Esophagus muscularis mucosa (tissue), 4 donors: Measurements from ENCODE around the gene STT3A. TPM values are rescaled to one million over a fixed set of nuclear protein-coding genes. Genes with fewer than 3 reads are reported as not detected.

ENCODE experiments used
- DNase-seq: peaks from one replicate; pipeline ENCODE4 v3.0.0-alpha.2; 2017; ENCODE audit errors: extremely low spot score
- H3K27ac ChIP-seq, 4 donors: fragments of 200-600 bp; sonication (generic); replicated peaks in 1 of 4; 1 replicate in 3 of 4; 2 replicates in 1 of 4; pipeline ENCODE4 v1.5.1; 2016 to 2019; ENCODE audit warnings: mild to moderate bottlenecking in 1 of 4
- H3K27me3 ChIP-seq, 4 donors: fragments of 200-600 bp; sonication (generic); one replicate each; pipeline versions ENCODE4 v1.5.1 to v1.6.0; 2016 to 2019
- H3K36me3 ChIP-seq, 4 donors: fragments of 200-600 bp; sonication (generic); one replicate each; pipeline ENCODE4 v1.5.1; 2016 to 2019
- H3K4me1 ChIP-seq, 4 donors: fragments of 200-600 bp; sonication (generic); one replicate each; pipeline ENCODE4 v1.5.1; 2016 to 2019
- H3K4me3 ChIP-seq, 4 donors: fragments of 200-600 bp; sonication (generic); 1 replicate in 2 of 4; 2 replicates in 2 of 4; pipeline ENCODE4 v1.5.1; 2016 to 2019; ENCODE audit warnings: mild to moderate bottlenecking in 4 of 4, moderate library complexity in 1 of 4
- H3K9me3 ChIP-seq, 4 donors: fragments of 200-600 bp; sonication (generic); 1 replicate in 3 of 4; 2 replicates in 1 of 4; pipeline ENCODE4 v1.5.1; 2016 to 2019
- EP300 ChIP-seq: sonication (generic); formaldehyde crosslinking; IDR thresholded peaks from one replicate; pipeline ENCODE4 v1.6.1; 2017; ENCODE audit warnings: antibody characterized with exemption
- POLR2A ChIP-seq: fragments of 450-650 bp; IDR thresholded peaks from one replicate; pipeline ENCODE4 v1.6.1; 2017; ENCODE audit warnings: antibody characterized with exemption, moderate library complexity, mild to moderate bottlenecking, low read depth
- POLR2AphosphoS5 ChIP-seq, 2 donors: sonication (generic); formaldehyde crosslinking; IDR thresholded peaks; one replicate each; pipeline ENCODE4 v1.6.1; 2017; ENCODE audit warnings: antibody characterized with exemption in 2 of 2
- WGBS: methylation state at CpG from one replicate; pipeline ENCODE4 v1.1.5; 2018; 5-methylcytosine and 5-hydroxymethylcytosine counted together
- intact Hi-C: fragments of 100-400 bp; cut with DNase I; formaldehyde crosslinking; loops from one replicate; pipeline ENCODE4 v1.15.1; 2023
- total RNA-seq, 4 donors: library from RNA; depleted of rRNA; stranded (reverse); fragments of >200 nt; gene quantifications; one replicate each; pipeline versions ENCODE4 v1.1.0 to v1.2.1, GENCODE V29; 2016
- TF ChIP-seq, protein P1 (sequence below), 3 experiments: fragments of 200-600 bp in 2 of 3; fragments of 450-650 bp in 1 of 3; sonication (generic) in 2 of 3; IDR thresholded peaks; one replicate each; pipeline ENCODE4 v1.5.1; 2017 to 2019; ENCODE audit warnings: antibody characterized with exemption in 3 of 3, mild to moderate bottlenecking in 2 of 3, moderate library complexity in 1 of 3

Gene STT3A
- total RNA-seq, 4 donors from 2014 or later = 31.6 to 65.4 (median 52.8) TPM

GRCh38 chr11:125585487-125585886 lies 7.2 kb upstream of the STT3A start:
- H3K4me3 ChIP-seq = no peak overlapping the region
- no peak for TF ChIP-seq POLR2AphosphoS5 (IDR thresholded peaks at IDR 0.05)
- TF ChIP-seq POLR2A = no peak
- no peak for TF ChIP-seq EP300
- TF ChIP-seq, protein P1, sequence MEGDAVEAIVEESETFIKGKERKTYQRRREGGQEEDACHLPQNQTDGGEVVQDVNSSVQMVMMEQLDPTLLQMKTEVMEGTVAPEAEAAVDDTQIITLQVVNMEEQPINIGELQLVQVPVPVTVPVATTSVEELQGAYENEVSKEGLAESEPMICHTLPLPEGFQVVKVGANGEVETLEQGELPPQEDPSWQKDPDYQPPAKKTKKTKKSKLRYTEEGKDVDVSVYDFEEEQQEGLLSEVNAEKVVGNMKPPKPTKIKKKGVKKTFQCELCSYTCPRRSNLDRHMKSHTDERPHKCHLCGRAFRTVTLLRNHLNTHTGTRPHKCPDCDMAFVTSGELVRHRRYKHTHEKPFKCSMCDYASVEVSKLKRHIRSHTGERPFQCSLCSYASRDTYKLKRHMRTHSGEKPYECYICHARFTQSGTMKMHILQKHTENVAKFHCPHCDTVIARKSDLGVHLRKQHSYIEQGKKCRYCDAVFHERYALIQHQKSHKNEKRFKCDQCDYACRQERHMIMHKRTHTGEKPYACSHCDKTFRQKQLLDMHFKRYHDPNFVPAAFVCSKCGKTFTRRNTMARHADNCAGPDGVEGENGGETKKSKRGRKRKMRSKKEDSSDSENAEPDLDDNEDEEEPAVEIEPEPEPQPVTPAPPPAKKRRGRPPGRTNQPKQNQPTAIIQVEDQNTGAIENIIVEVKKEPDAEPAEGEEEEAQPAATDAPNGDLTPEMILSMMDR (IDR thresholded peaks at IDR 0.05) = no peak
- WGBS = 97% methylated on average over 1 of the region's 1 CpG
- H3K36me3 ChIP-seq = peaks cover 36 to 49% (median 40%) of the 10 kb centered on the region in 4 donors
- DNase-seq = no peak
- H3K27ac ChIP-seq = no peak overlapping the region
- intact Hi-C loops = no loop called here
- H3K27me3 ChIP-seq = no peaks in the 10 kb centered on the region
- no peaks in the 10 kb centered on the region for H3K4me1 ChIP-seq
- no peaks in the 10 kb centered on the region for H3K9me3 ChIP-seq

- Histone ChIP-seq H3K36me3 (peaks cover 24 to 38% (median 29%) of the 10 kb centered on the region in 4 donors), H3K27me3 (no peaks in the 10 kb centered on the region), H3K9me3 (no peaks in the 10 kb centered on the region), H3K4me1 (peaks cover 0 to 9% (median 8%) of the 10 kb centered on the region in 4 donors), H3K4me3 (no peak overlapping the region), H3K27ac (no peak overlapping the region)
- TF ChIP-seq EP300 (no peak), POLR2A (no peak), POLR2AphosphoS5 (IDR thresholded peaks at IDR 0.05) (no peak)
- TF ChIP-seq, protein P1 (IDR thresholded peaks at IDR 0.05) = no peak
- DNase-seq = no peak
- intact Hi-C loops = no loop called here
- 83% methylated on average over 3 of the region's 3 CpGs for WGBS
Observed at GRCh38 chr11:125586623-125587022, 6.0 kb upstream of the STT3A start.

DNA sequence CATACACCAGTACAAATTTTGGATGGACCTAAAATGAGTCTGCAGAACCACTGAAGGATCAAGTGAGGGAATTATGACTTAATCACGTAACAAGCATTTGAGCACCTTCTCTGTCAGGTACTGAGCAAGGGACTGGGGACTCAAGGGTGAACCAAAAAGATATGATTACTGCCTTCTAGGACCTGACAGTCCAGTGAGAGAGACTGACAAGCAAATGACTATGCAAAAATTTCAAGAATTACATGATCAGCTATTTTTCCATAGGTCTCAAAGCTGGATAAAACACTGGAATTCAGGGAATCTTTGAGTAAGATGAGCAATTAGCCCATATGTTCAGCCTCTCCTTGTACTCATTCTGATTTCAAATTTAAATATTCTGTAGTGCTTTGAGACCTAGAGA lies 5.2 kb upstream of the STT3A start:
- WGBS = 93% methylated on average over 1 of the region's 1 CpG

GRCh38 chr11:125588505-125588904 lies 4.1 kb upstream of the STT3A start:
- peaks cover 4 to 16% (median 13%) of the 10 kb centered on the region in 4 donors for H3K4me1 ChIP-seq
- no peaks in the 10 kb centered on the region for H3K27me3 ChIP-seq
- no peak for DNase-seq
- intact Hi-C loops = no loop called here
- H3K9me3 ChIP-seq = no peaks in the 10 kb centered on the region
- peaks cover 8 to 19% (median 11%) of the 10 kb centered on the region in 4 donors for H3K36me3 ChIP-seq
- no peak overlapping the region for H3K4me3 ChIP-seq
- TF ChIP-seq EP300 (no peak), POLR2A (no peak), POLR2AphosphoS5 (IDR thresholded peaks at IDR 0.05) (no peak)
- TF ChIP-seq, protein P1 (IDR thresholded peaks at IDR 0.05) = no peak
- H3K27ac ChIP-seq = no peak overlapping the region
- 69% methylated on average over 3 of the region's 3 CpGs for WGBS

More for the DNA sequence above, 5.2 kb upstream of the STT3A start:
- Histone ChIP-seq H3K36me3 (peaks cover 17 to 29% (median 21%) of the 10 kb centered on the region in 4 donors), H3K4me1 (peaks cover 0 to 10% (median 9%) of the 10 kb centered on the region in 4 donors), H3K27ac (no peak overlapping the region), H3K27me3 (no peaks in the 10 kb centered on the region), H3K9me3 (no peaks in the 10 kb centered on the region), H3K4me3 (no peak overlapping the region)
- no peak for DNase-seq
- intact Hi-C loops = no loop called here
- TF ChIP-seq EP300 = no peak
- TF ChIP-seq POLR2AphosphoS5 (IDR thresholded peaks at IDR 0.05) = no peak
- no peak for TF ChIP-seq POLR2A
- TF ChIP-seq, protein P1 (IDR thresholded peaks at IDR 0.05) = no peak

DNA sequence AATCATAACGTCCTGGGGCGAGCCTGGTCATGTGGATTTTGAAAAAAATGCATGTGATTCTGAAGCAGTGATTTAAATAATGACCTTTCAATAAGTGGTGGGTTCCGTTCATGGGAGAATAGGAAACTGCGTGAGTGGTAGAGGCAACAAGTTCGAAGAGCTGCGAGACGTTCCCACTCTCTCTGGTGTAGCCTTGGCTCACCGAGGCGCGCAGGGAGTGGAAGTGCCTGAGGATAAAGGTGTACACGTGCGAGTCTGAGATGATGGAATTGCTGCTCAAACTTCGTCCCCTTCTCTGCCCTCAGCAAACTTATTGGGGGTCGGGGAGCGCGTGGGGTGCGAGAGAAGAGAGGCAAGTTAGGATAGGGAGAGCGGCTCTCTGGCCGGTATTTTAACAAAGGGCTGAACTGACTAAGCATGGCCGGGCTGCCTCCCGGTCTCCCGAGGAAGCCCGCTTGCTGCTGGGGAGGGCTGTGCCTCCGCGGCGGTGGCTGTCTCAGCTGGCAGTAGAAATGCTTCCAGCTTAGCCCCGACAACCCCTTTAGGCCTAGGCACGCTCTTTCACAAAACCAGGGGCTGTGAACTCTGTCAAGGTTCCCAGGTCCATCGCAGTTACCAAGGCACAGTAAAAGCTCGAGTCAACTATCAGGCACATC lies 875 bp upstream of the STT3A start:
- H3K36me3 ChIP-seq = peaks cover 0 to 5% (median under 1%) of the 10 kb centered on the region in 4 donors
- intact Hi-C loops = no loop called here
- no peak for DNase-seq
- TF ChIP-seq, protein P1 (IDR thresholded peaks at IDR 0.05) = no peak
- TF ChIP-seq POLR2A (no peak), POLR2AphosphoS5 (IDR thresholded peaks at IDR 0.05) (no peak), EP300 (no peak)
- under 1% methylated on average over 29 of the region's 30 CpGs for WGBS
- no peaks in the 10 kb centered on the region for H3K9me3 ChIP-seq
- peak overlapping the region; percentile 95 to 99 (median 98) for H3K27ac ChIP-seq
- H3K4me1 ChIP-seq = peaks cover 13 to 46% (median 32%) of the 10 kb centered on the region in 4 donors
- no peaks in the 10 kb centered on the region for H3K27me3 ChIP-seq
- H3K4me3 ChIP-seq = peak overlapping the region; percentile 79 to 92 (median 86)
